GM12878 (cell line): Measurements from ENCODE around the gene GUCA2A. TPM values are rescaled to one million over a fixed set of nuclear protein-coding genes. Genes with fewer than 3 reads are reported as not detected.

Experiments used
- ATAC-seq: fragments of 200-7000 bp; cut with Tn5 transposase; 3 replicates; pipeline ENCODE4 v1.9.1; 2020; ENCODE audit warnings: mild to moderate bottlenecking, moderate library complexity
- BruUV-seq: library from RNA; stranded (reverse); fragments of 400-500 nt; replicated peaks from 2 replicates; lab custom pipeline; 2021; lab: Mats Ljungman, UMichigan
- CTCF ChIA-PET: fragments of 300-600 bp; sonication (Branson Sonifier 250); formaldehyde crosslinking; extraction: SDS; loops from one replicate; lab custom pipeline; 2021; ENCODE audit warnings: inconsistent platforms; lab: Yijun Ruan, JAX
- POLR2A ChIA-PET: fragments of 350-600 bp; formaldehyde crosslinking; extraction: SDS; loops from one replicate; lab custom pipeline; 2021; ENCODE audit warnings: inconsistent platforms; lab: Charles Lee
- RAD21 ChIA-PET: fragments of 300-600 bp; sonication (Branson Sonifier 250); formaldehyde crosslinking; loops from one replicate; lab custom pipeline; 2023; ENCODE audit warnings: antibody characterized with exemption; ENCODE audit not compliant: unreplicated experiment; lab: Charles Lee
- SMC1A ChIA-PET: fragments of 300-600 bp; sonication (Branson Sonifier 250); formaldehyde crosslinking; loops from one replicate; lab custom pipeline; 2023; ENCODE audit not compliant: unreplicated experiment, uncharacterized antibody; lab: Charles Lee
- DNase-seq: peaks from one replicate; pipeline ENCODE4 v3.0.0-alpha.2; 2011; ENCODE audit warnings: low read depth, low spot score
- FAIRE-seq: peaks from 3 replicates; lab custom pipeline; 2011; peaks lifted over from hg19 to GRCh38; lab: Jason Lieb, UNC
- H2AFZ ChIP-seq: 2 replicates; pipeline ENCODE4 v1.6.0; 2011; ENCODE audit warnings: low read depth, low read length, control low read depth; ENCODE audit not compliant: control insufficient read depth
- H3K27ac ChIP-seq: 2 replicates; pipeline ENCODE4 v1.5.1; 2011; ENCODE audit warnings: control low read depth; ENCODE audit not compliant: control insufficient read depth, insufficient read depth
- H3K27me3 ChIP-seq, 2 experiments: replicated peaks in 1 of 2; 2 replicates each; pipeline versions ENCODE4 v1.6.0 to v1.6.1; 2011; ENCODE audit warnings: low read length in 1 of 2; ENCODE audit not compliant: control insufficient read depth in 2 of 2, insufficient read depth in 2 of 2
- H3K36me3 ChIP-seq, 2 experiments: 2 replicates each; pipeline ENCODE4 v1.5.1; 2011; ENCODE audit warnings: low read length in 1 of 2; ENCODE audit not compliant: control insufficient read depth in 2 of 2, insufficient read depth in 2 of 2
- H3K4me1 ChIP-seq: 2 replicates; pipeline ENCODE4 v1.6.1; 2011; ENCODE audit warnings: mild to moderate bottlenecking, low read length, moderate library complexity, mixed read lengths; ENCODE audit not compliant: control insufficient read depth, insufficient read depth
- H3K4me2 ChIP-seq: 2 replicates; pipeline ENCODE4 v1.6.0; 2011; ENCODE audit warnings: control low read depth; ENCODE audit not compliant: control insufficient read depth, insufficient read depth
- H3K4me3 ChIP-seq: fragments of 200-600 bp; sonication (generic); 2 replicates; pipeline ENCODE4 v1.5.1; 2016
- H3K79me2 ChIP-seq: 2 replicates; pipeline ENCODE4 v1.6.0; 2011; ENCODE audit warnings: low read length; ENCODE audit not compliant: control insufficient read depth, insufficient read depth
- H3K9ac ChIP-seq: 2 replicates; pipeline ENCODE4 v1.8.0; 2011; ENCODE audit warnings: low read length, control low read depth, mixed read lengths; ENCODE audit not compliant: control insufficient read depth, insufficient read depth
- H3K9me3 ChIP-seq: replicated peaks from 3 replicates; pipeline ENCODE4 v1.5.1; 2011; ENCODE audit warnings: mild to moderate bottlenecking, low read length; ENCODE audit not compliant: control insufficient read depth, insufficient read depth
- H4K20me1 ChIP-seq: 2 replicates; pipeline ENCODE4 v1.6.0; 2011; ENCODE audit not compliant: control insufficient read depth, insufficient read depth
- BACH1 ChIP-seq: fragments of 450-650 bp; IDR thresholded peaks from 2 replicates; pipeline ENCODE4 v1.6.1; 2017; ENCODE audit warnings: mild to moderate bottlenecking, borderline replicate concordance
- CHD4 ChIP-seq: fragments of 200-600 bp; sonication (generic); IDR thresholded peaks from 2 replicates; pipeline ENCODE4 v1.6.1; 2016; ENCODE audit warnings: mild to moderate bottlenecking
- E4F1 ChIP-seq: fragments of 450-650 bp; IDR thresholded peaks from 2 replicates; pipeline ENCODE4 v1.6.1; 2018; ENCODE audit warnings: borderline replicate concordance, mild to moderate bottlenecking; ENCODE audit not compliant: partially characterized antibody
- IRF3 ChIP-seq: fragments of 450-650 bp; IDR thresholded peaks from 2 replicates; pipeline ENCODE4 v1.6.1; 2014; ENCODE audit warnings: mild to moderate bottlenecking
- MTA3 ChIP-seq: IDR thresholded peaks from 2 replicates; pipeline ENCODE4 v1.6.1; 2012; ENCODE audit warnings: low read length, inconsistent platforms, borderline replicate concordance
- PML ChIP-seq: IDR thresholded peaks from 2 replicates; pipeline ENCODE4 v1.6.1; 2012; ENCODE audit warnings: low read length, inconsistent platforms
- POLR2AphosphoS2 ChIP-seq: IDR thresholded peaks from 2 replicates; pipeline ENCODE4 v1.6.1; 2011; ENCODE audit warnings: low read depth, mild to moderate bottlenecking, low read length, improper control_type of control experiment, moderate library complexity
- SKIL ChIP-seq: fragments of 450-650 bp; IDR thresholded peaks from 2 replicates; pipeline ENCODE4 v1.6.1; 2017; ENCODE audit warnings: mild to moderate bottlenecking, low read depth, inconsistent platforms; ENCODE audit not compliant: poor library complexity, severe bottlenecking
- SP1 ChIP-seq: IDR thresholded peaks from one replicate; pipeline ENCODE4 v1.6.1; 2011; ENCODE audit warnings: low read depth, low read length
- STAT1 ChIP-seq: fragments of 450-650 bp; conservative IDR thresholded peaks from 2 replicates; pipeline ENCODE4 v1.6.1; 2014; ENCODE audit warnings: antibody characterized with exemption, mild to moderate bottlenecking
- TAF1 ChIP-seq: IDR thresholded peaks from 2 replicates; pipeline ENCODE4 v1.6.1; 2011; ENCODE audit warnings: mild to moderate bottlenecking, low read depth, low read length, borderline replicate concordance
- ZNF592 ChIP-seq: fragments of 450-650 bp; IDR thresholded peaks from 2 replicates; pipeline ENCODE4 v1.6.1; 2017; ENCODE audit warnings: mild to moderate bottlenecking, moderate library complexity
- WGBS: methylation state at CpG from one replicate; pipeline ENCODE4 v1.1.6; 2016; ENCODE audit warnings: low lambda C conversion rate; ENCODE audit not compliant: insufficient replicate concordance, insufficient coverage; ENCODE audit errors: missing lambda C conversion rate; 5-methylcytosine and 5-hydroxymethylcytosine counted together
- in situ Hi-C: fragments of 300-500 bp; cut with MboI; formaldehyde crosslinking; loops from 9 replicates; pipeline ENCODE4 v1.14.3; 2018; ENCODE audit warnings: mixed read lengths
- intact Hi-C: fragments of 100-400 bp; cut with micrococcal nuclease; formaldehyde crosslinking; loops from one replicate; pipeline ENCODE4 v1.14.2; 2022; ENCODE audit not compliant: unreplicated experiment
- polyA plus RNA-seq, 11 experiments: library from polyadenylated mRNA; depleted of rRNA in 4 of 11; unstranded in 6 of 11; stranded (reverse) in 5 of 11; fragments of >200 nt; fragmentation: Nextera tagmentation in 4 of 11; fragmentation: Illumina TruSeq in 1 of 11; extraction: Ambion mirVana in 4 of 11; extraction: Trizol in 1 of 11; gene quantifications; 1 replicate in 1 of 11; 2 replicates in 10 of 11; pipeline versions ENCODE4 v1.2.1 to v1.2.3, GENCODE V29; 2011 to 2016; ENCODE audit warnings: inconsistent platforms in 2 of 11, missing spikeins in 2 of 11, low read depth in 1 of 11
- total RNA-seq, 4 experiments: library from RNA; depleted of rRNA in 3 of 4; stranded (reverse); fragments of >200 nt in 3 of 4; fragmentation: Illumina TruSeq in 1 of 4; extraction: Trizol in 1 of 4; gene quantifications; 2 replicates each; pipeline versions ENCODE4 v1.2.1 to v1.2.3, GENCODE V29; 2013 to 2021

GUCA2A gene
- total and polyA plus RNA-seq, 10 of the 15 experiments (the other 5 are each of a cell fraction or from before 2014, with no cell fraction given), result not detected

GRCh38 chr1:42173961-42174735, 9.6 kb upstream of the GUCA2A start:
- POLR2A ChIA-PET, result interaction anchor here (0.6 kb wide), 2 partner anchors 284 to 552 kb away, joined by 3 to 4 read pairs; no protein-coding TSS in a partner anchor
- Histone ChIP-seq H3K27me3 (no peaks in the 10 kb centered on the region), H2AFZ (no peak overlapping the region), H3K79me2 (no peaks in the 10 kb centered on the region), H3K4me2 (no peak overlapping the region), H3K4me1 (no peaks in the 10 kb centered on the region), H3K36me3 (peaks cover 0 to 3% of the 10 kb centered on the region in 2 experiments; a peak in 3 of 4 replicates), H3K9me3 (no peaks in the 10 kb centered on the region), H3K9ac (no peak overlapping the region), H3K27ac (no peak overlapping the region), H4K20me1 (no peaks in the 10 kb centered on the region), H3K4me3 (no peak overlapping the region)
- in situ Hi-C loops (loop anchor here (10.0 kb wide), 1 partner anchor 599 kb away; no protein-coding TSS in a partner anchor), intact Hi-C loops (loop anchor here (1.0 to 10.0 kb wide), 3 partner anchors 27 to 600 kb away; partner anchors contain the start of gene CCDC30)
- BruUV-seq, result no TSS peak
- RAD21 ChIA-PET, result interaction anchor here (0.6 to 3.0 kb wide), 23 partner anchors 13 to 658 kb away, joined by 3 to 28 read pairs (median 4); partner anchors contain the start of gene FOXJ3
- WGBS, result 91% methylated on average over 8 of the region's 8 CpGs
- ATAC-seq (no peak), FAIRE-seq (no peak), DNase-seq (no peak)
- CTCF ChIA-PET, result interaction anchor here (0.5 to 4.2 kb wide), 74 partner anchors 12 to 905 kb away, joined by 3 to 48 read pairs (median 3); partner anchors contain the start of gene GUCA2A
- SMC1A ChIA-PET, result interaction anchor here (0.6 to 2.8 kb wide), 24 partner anchors 9 to 658 kb away, joined by 3 to 19 read pairs (median 4); no protein-coding TSS in a partner anchor
- TF ChIP-seq PML (no peak), SKIL (no peak), STAT1 (no peak), MTA3 (no peak), E4F1 (no peak), ZNF592 (no peak), TAF1 (no peak), POLR2AphosphoS2 (no peak), CHD4 (no peak), SP1 (no peak), IRF3 (no peak), BACH1 (no peak)
